MM.1S (cell line): Measurements from ENCODE around the gene CACNA1E.

Experiments used
- DNase-seq: peaks from one replicate; pipeline ENCODE4 v3.0.0-alpha.2; 2015
- H2AFZ ChIP-seq: fragments of 300-600 bp; sonication (generic); 2 replicates; pipeline ENCODE4 v1.6.0; 2016; ENCODE audit warnings: antibody characterized with exemption, low read length
- H3F3A ChIP-seq: fragments of 300-600 bp; sonication (generic); 2 replicates; pipeline ENCODE4 v1.6.1; 2016; ENCODE audit warnings: mild to moderate bottlenecking, antibody characterized with exemption, low read length, moderate library complexity, mixed read lengths; ENCODE audit not compliant: insufficient read depth
- H3K27ac ChIP-seq: fragments of 300-600 bp; sonication (generic); 2 replicates; pipeline ENCODE4 v1.5.1; 2016; ENCODE audit warnings: mild to moderate bottlenecking, low read length
- H3K27me3 ChIP-seq: fragments of 300-600 bp; sonication (generic); replicated peaks from 2 replicates; pipeline ENCODE4 v1.6.0; 2016; ENCODE audit warnings: low read length; ENCODE audit not compliant: insufficient read depth
- H3K36me3 ChIP-seq: fragments of 300-600 bp; sonication (generic); replicated peaks from 2 replicates; pipeline ENCODE4 v1.6.1; 2016; ENCODE audit warnings: mild to moderate bottlenecking, low read length, mixed read lengths; ENCODE audit not compliant: insufficient read depth
- H3K4me1 ChIP-seq: fragments of 300-600 bp; sonication (generic); 2 replicates; pipeline ENCODE4 v1.6.1; 2016; ENCODE audit warnings: low read length, mixed read lengths
- H3K4me2 ChIP-seq: fragments of 300-600 bp; sonication (generic); 2 replicates; pipeline ENCODE4 v1.6.0; 2016; ENCODE audit warnings: low read depth, low read length
- H3K4me3 ChIP-seq: fragments of 300-600 bp; sonication (generic); 2 replicates; pipeline ENCODE4 v1.5.1; 2016; ENCODE audit warnings: low read length, mixed read lengths
- H3K79me2 ChIP-seq: fragments of 300-600 bp; sonication (generic); 2 replicates; pipeline ENCODE4 v1.6.1; 2016; ENCODE audit warnings: mixed run types, low read length, mixed read lengths
- H3K9ac ChIP-seq: fragments of 300-600 bp; sonication (generic); 2 replicates; pipeline ENCODE4 v1.6.1; 2016; ENCODE audit warnings: low read length, mixed read lengths
- H3K9me2 ChIP-seq: fragments of 300-600 bp; sonication (generic); replicated peaks from 2 replicates; pipeline ENCODE4 v1.6.1; 2016; ENCODE audit warnings: mild to moderate bottlenecking, low read length, mixed read lengths; ENCODE audit not compliant: insufficient read depth
- H3K9me3 ChIP-seq: fragments of 300-600 bp; sonication (generic); replicated peaks from 2 replicates; pipeline ENCODE4 v1.6.1; 2016; ENCODE audit warnings: mild to moderate bottlenecking, low read length, mixed read lengths; ENCODE audit not compliant: insufficient read depth
- H4K20me1 ChIP-seq: fragments of 300-600 bp; sonication (generic); 2 replicates; pipeline ENCODE4 v1.6.1; 2016; ENCODE audit warnings: mild to moderate bottlenecking, low read length, moderate library complexity, mixed read lengths; ENCODE audit not compliant: insufficient read depth
- CTCF ChIP-seq: fragments of 300-600 bp; sonication (generic); IDR thresholded peaks from 2 replicates; pipeline ENCODE4 v1.5.1; 2016; ENCODE audit warnings: antibody characterized with exemption, low read length, mixed read lengths
- EZH2 ChIP-seq: fragments of 300-600 bp; sonication (generic); optimal IDR thresholded peaks from 2 replicates; pipeline ENCODE3; 2017; ENCODE audit warnings: low read depth, mild to moderate bottlenecking, antibody characterized with exemption, low read length, mixed read lengths
- EZH2phosphoT487 ChIP-seq: fragments of 300-600 bp; sonication (generic); IDR thresholded peaks from 2 replicates; pipeline ENCODE4 v1.6.1; 2018; ENCODE audit warnings: antibody characterized with exemption, low read length

The CACNA1E gene

DNA sequence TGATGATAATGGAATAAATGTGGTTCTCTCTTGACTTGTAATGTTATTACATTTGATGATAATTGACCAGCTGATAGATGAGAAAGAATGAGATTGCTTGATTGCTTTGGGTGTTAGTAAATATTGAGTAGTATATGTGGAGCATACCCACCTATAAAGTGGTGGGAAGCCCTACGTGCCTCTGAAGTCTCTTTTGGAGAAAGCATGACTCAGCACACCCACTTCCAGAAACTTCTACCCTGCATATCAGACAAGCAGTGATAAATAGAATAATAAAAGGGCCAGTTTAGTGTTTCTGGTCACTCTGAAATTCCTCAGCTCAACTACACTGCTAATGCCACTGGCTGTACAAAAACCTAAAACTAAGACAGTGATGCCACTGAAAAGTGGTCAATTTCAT is 289.4 kb downstream of the CACNA1E start:
- no peak overlapping the region for H3K9ac ChIP-seq
- no peak overlapping the region for H3K4me3 ChIP-seq
- no peaks in the 10 kb centered on the region for H3K27me3 ChIP-seq
- no peaks in the 10 kb centered on the region for H3K36me3 ChIP-seq
- H3K9me2 ChIP-seq = no peaks in the 10 kb centered on the region
- no peaks in the 10 kb centered on the region for H3K79me2 ChIP-seq
- H3K27ac ChIP-seq = no peak overlapping the region
- no peak for TF ChIP-seq EZH2
- TF ChIP-seq EZH2phosphoT487 = no peak
- no peak for TF ChIP-seq CTCF
- no peaks in the 10 kb centered on the region for H3K9me3 ChIP-seq
- no peak for DNase-seq
- H3F3A ChIP-seq = no peaks in the 10 kb centered on the region
- no peaks in the 10 kb centered on the region for H3K4me1 ChIP-seq
- H2AFZ ChIP-seq = no peak overlapping the region
- H4K20me1 ChIP-seq = no peaks in the 10 kb centered on the region
- no peak overlapping the region for H3K4me2 ChIP-seq

DNA sequence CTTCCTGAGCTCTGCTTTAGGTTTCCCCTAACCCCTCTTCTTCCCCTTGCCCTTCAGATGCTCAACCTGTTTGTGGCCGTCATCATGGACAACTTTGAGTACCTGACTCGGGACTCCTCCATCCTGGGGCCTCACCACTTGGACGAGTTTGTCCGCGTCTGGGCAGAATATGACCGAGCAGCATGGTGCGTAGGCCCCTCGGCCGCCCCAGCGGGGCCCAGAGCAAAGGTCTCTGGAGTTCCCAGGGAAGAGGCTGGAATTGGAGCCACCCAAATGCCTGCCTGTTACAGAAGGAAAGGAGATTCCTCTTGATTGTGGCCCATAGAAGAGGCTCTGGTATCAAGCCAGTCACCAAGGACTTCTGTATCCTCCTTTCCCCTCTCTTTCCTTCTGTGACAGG is 292.7 kb downstream of the CACNA1E start:
- no peak overlapping the region for H3K27ac ChIP-seq
- H3K4me1 ChIP-seq = no peaks in the 10 kb centered on the region
- no peak for DNase-seq
- no peaks in the 10 kb centered on the region for H3K27me3 ChIP-seq
- no peak overlapping the region for H3K9ac ChIP-seq
- H3K36me3 ChIP-seq = no peaks in the 10 kb centered on the region
- H2AFZ ChIP-seq = no peak overlapping the region
- no peaks in the 10 kb centered on the region for H3F3A ChIP-seq
- TF ChIP-seq CTCF (no peak), EZH2phosphoT487 (no peak), EZH2 (no peak)
- H3K4me3 ChIP-seq = no peak overlapping the region
- no peaks in the 10 kb centered on the region for H3K9me2 ChIP-seq
- H4K20me1 ChIP-seq = no peaks in the 10 kb centered on the region
- H3K4me2 ChIP-seq = no peak overlapping the region
- H3K79me2 ChIP-seq = no peaks in the 10 kb centered on the region
- no peaks in the 10 kb centered on the region for H3K9me3 ChIP-seq

DNA sequence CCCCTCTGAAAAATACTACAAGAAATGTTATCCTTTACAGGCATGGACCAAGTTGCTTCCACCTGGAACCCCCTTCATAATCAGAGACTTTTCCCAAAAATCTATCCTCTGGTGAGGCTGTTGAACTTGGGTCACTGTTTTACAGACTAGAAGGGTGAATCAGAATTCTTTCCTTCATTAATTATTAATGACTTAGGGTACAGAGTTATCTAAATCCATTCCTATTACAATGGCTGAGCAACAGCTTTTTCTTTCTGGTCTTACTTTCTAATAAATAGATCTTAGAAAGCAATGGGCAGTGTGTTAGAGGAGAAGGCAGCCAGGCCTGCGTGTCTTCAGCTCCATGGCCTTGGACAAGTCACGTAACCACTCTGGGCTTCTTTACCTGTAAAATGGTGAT is 294.0 kb downstream of the CACNA1E start:
- H3K9ac ChIP-seq = no peak overlapping the region
- no peaks in the 10 kb centered on the region for H3K9me3 ChIP-seq
- no peaks in the 10 kb centered on the region for H3K79me2 ChIP-seq
- no peak overlapping the region for H3K27ac ChIP-seq
- H2AFZ ChIP-seq = no peak overlapping the region
- no peaks in the 10 kb centered on the region for H3K27me3 ChIP-seq
- no peaks in the 10 kb centered on the region for H4K20me1 ChIP-seq
- no peaks in the 10 kb centered on the region for H3K36me3 ChIP-seq
- H3K9me2 ChIP-seq = no peaks in the 10 kb centered on the region
- H3K4me3 ChIP-seq = no peak overlapping the region
- H3K4me2 ChIP-seq = no peak overlapping the region
- no peaks in the 10 kb centered on the region for H3K4me1 ChIP-seq
- no peaks in the 10 kb centered on the region for H3F3A ChIP-seq
- TF ChIP-seq EZH2phosphoT487 = no peak
- TF ChIP-seq EZH2 = no peak
- TF ChIP-seq CTCF = no peak
- no peak for DNase-seq
